Measurements from ENCODE around the gene GPC2. TPM values are rescaled to one million over a fixed set of nuclear protein-coding genes. Genes with fewer than 3 reads are reported as not detected.
A peak's percentile ranks its signal among the peaks of the same experiment; 100 is the strongest.

GPC2 gene
- total RNA-seq, 1 donor from 2014 or later: 17.0 TPM

GRCh38 chr7:100126239-100126930 is 50.8 kb downstream of the GPC2 start:
- Histone ChIP-seq H2AFZ (replicated peaks) (peak overlapping the region; percentile 74), H3K27ac (peak overlapping the region; percentile 68), H4K20me1 (ENCODE audit: low read depth) (no peaks in the 10 kb centered on the region), H3K9me3 (ENCODE audit: low read depth) (no peaks in the 10 kb centered on the region), H3K4me1 (no peaks in the 10 kb centered on the region), H3K79me2 (ENCODE audit: low read depth) (peaks cover 15% of the 10 kb centered on the region), H3K9ac (peak overlapping the region; percentile 48), H3K4me3 (peak overlapping the region; percentile 68), H3K4me2 (peak overlapping the region; percentile 97), H3F3A (ENCODE audit: low read depth) (peaks cover 32% of the 10 kb centered on the region), H3K27me3 (peaks cover 33% of the 10 kb centered on the region), H3K36me3 (no peaks in the 10 kb centered on the region)
- DNase-seq (ENCODE audit: low spot score): no peak
- H3K27me3 Mint-ChIP-seq (ENCODE audit: insufficient read depth, low read depth): peaks cover 4% of the 10 kb centered on the region
- H3K9me3 Mint-ChIP-seq: no peaks in the 10 kb centered on the region
- TF ChIP-seq CTCF (IDR thresholded peaks at IDR 0.05): no peak
- TF ChIP-seq EZH2 (IDR thresholded peaks at IDR 0.05): peak; percentile 2
- peak overlapping the region; percentile 95 for H3K27ac Mint-ChIP-seq
- peaks cover 27% of the 10 kb centered on the region for H3K4me1 Mint-ChIP-seq
- peak overlapping the region; percentile 99 for H3K4me3 Mint-ChIP-seq
- H3K36me3 Mint-ChIP-seq: peaks cover 8% of the 10 kb centered on the region

- H3K27ac Mint-ChIP-seq: no peak overlapping the region
- Histone ChIP-seq H3K27ac (no peak overlapping the region), H3K4me3 (no peak overlapping the region), H4K20me1 (ENCODE audit: low read depth) (no peaks in the 10 kb centered on the region), H2AFZ (replicated peaks) (no peak overlapping the region), H3K4me1 (peaks cover 8% of the 10 kb centered on the region), H3K36me3 (no peaks in the 10 kb centered on the region), H3F3A (ENCODE audit: low read depth) (peaks cover 38% of the 10 kb centered on the region), H3K4me2 (no peak overlapping the region), H3K9ac (no peak overlapping the region), H3K9me3 (ENCODE audit: low read depth) (no peaks in the 10 kb centered on the region), H3K79me2 (ENCODE audit: low read depth) (peaks cover 26% of the 10 kb centered on the region), H3K27me3 (peaks cover 22% of the 10 kb centered on the region)
- H3K4me1 Mint-ChIP-seq: peaks cover 34% of the 10 kb centered on the region
- peaks cover 8% of the 10 kb centered on the region for H3K36me3 Mint-ChIP-seq
- H3K9me3 Mint-ChIP-seq: no peaks in the 10 kb centered on the region
- peaks cover 4% of the 10 kb centered on the region for H3K27me3 Mint-ChIP-seq (ENCODE audit: insufficient read depth, low read depth)
- TF ChIP-seq CTCF (IDR thresholded peaks at IDR 0.05): no peak
- no peak for TF ChIP-seq EZH2phosphoT487 (IDR thresholded peaks at IDR 0.05)
- no peak for TF ChIP-seq EZH2 (IDR thresholded peaks at IDR 0.05)
- no peak for DNase-seq (ENCODE audit: low spot score)
- peak overlapping the region; percentile 99 for H3K4me3 Mint-ChIP-seq
These were observed 52.6 kb downstream of the GPC2 start for GRCh38 chr7:100124301-100125230.

GRCh38 chr7:100122568-100122967 is 54.6 kb downstream of the GPC2 start:
- no peak overlapping the region for H3K4me3 ChIP-seq
- H4K20me1 ChIP-seq (ENCODE audit: low read depth): no peaks in the 10 kb centered on the region
- Mint-ChIP-seq H3K27me3 (ENCODE audit: insufficient read depth, low read depth) (peaks cover 6% of the 10 kb centered on the region), H3K4me1 (peaks cover 33% of the 10 kb centered on the region), H3K36me3 (peaks cover 8% of the 10 kb centered on the region), H3K27ac (no peak overlapping the region), H3K4me3 (peak overlapping the region; percentile 30), H3K9me3 (no peaks in the 10 kb centered on the region)
- H3K4me2 ChIP-seq: no peak overlapping the region
- no peak for DNase-seq (ENCODE audit: low spot score)
- H3K9ac ChIP-seq: no peak overlapping the region
- H3K4me1 ChIP-seq: peaks cover 12% of the 10 kb centered on the region
- H3K36me3 ChIP-seq: no peaks in the 10 kb centered on the region
- peaks cover 40% of the 10 kb centered on the region for H3F3A ChIP-seq (ENCODE audit: low read depth)
- no peak overlapping the region for H2AFZ ChIP-seq (replicated peaks)
- no peaks in the 10 kb centered on the region for H3K9me3 ChIP-seq (ENCODE audit: low read depth)
- H3K27ac ChIP-seq: no peak overlapping the region
- peaks cover 2% of the 10 kb centered on the region for H3K27me3 ChIP-seq
- TF ChIP-seq EZH2phosphoT487 (IDR thresholded peaks at IDR 0.05): no peak
- peaks cover 40% of the 10 kb centered on the region for H3K79me2 ChIP-seq (ENCODE audit: low read depth)
